ENCODE data around the gene TMEM9.

Gene TMEM9

GRCh38 chr1:201154389-201155165 lies at the start of gene TMEM9:
Gene TMEM9 (minus strand): TSS chr1:201154474. CDS start chr1:201153923, 551 bp downstream.
- DNase-seq, result peak; percentile 97 to 100 (median 99)
- intact Hi-C loops (cut with DNase I), result loop anchor here (2.0 kb wide), 1 partner anchor 16 kb away; no protein-coding TSS in a partner anchor

GRCh38 chr1:201198598-201198997 lies 44.3 kb upstream of the TMEM9 start:
- intact Hi-C loops (cut with DNase I), result no loop called here
- DNase-seq, result no peak

- intact Hi-C loops (cut with DNase I), result no loop called here
- DNase-seq, result no peak
Observed at GRCh38 chr1:201194046-201194445, 39.8 kb upstream of the TMEM9 start.

DNA sequence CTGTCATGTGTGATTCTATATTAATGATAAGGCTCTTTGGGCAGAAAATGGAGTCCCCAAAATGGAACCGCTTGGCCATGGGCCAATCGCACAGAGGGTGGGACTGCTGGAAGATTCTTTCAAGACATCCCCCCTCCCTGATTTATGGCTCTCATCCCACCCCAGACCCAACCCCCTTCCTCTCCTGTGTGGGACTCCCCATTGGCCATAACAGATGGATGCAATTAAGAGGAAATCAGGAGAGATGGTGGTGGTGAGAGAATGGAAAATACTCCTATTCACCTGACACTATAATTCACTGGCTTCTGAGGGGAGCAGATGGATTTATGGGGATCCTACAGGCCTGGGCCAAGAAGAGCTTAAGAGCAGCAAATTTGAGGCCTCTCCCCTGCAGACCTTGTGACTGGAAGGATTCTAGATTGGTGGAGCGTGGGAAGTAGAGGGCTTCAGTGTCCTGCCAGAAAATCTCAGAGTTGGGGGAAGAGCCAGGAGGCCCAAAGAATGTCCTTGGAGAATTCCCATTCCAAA lies 38.1 kb upstream of the TMEM9 start:
- peak in 1 of 42 donors; percentile 17 for DNase-seq
- intact Hi-C loops (cut with DNase I), result no loop called here

GRCh38 chr1:201191653-201192260 lies 37.5 kb upstream of the TMEM9 start:
- intact Hi-C loops (cut with DNase I), result no loop called here
- peak in 7 of 42 donors; percentile 11 to 54 (median 28) for DNase-seq

- intact Hi-C loops (cut with DNase I), result no loop called here
- DNase-seq, result no peak
Observed at GRCh38 chr1:201190624-201191051, 36.4 kb upstream of the TMEM9 start, which contains the start of gene IGFN1. Gene IGFN1 (plus strand): TSS chr1:201190824. CDS start chr1:201193294, 2,470 bp downstream.

DNA sequence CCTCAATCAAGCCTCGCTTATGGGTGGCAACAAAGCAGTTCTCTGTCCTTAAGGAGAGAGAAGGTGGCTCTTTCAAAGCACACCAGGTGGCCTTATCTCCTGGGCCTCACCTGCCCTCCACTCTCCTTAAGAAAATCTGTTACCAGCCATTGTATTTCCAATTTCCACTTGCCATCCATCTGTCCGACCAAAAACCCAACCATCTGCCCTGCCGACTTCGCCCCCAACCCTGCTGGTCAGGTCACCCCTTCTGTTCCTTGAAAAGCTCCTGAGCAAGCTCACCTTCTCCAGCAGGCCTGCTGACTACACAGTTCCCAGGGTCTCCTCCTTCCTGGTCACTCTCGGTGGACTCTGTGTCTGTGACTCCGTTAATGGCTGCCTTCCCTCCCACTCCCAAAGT lies 35.7 kb upstream of the TMEM9 start:
- no peak for DNase-seq
- intact Hi-C loops (cut with DNase I), result no loop called here

DNA sequence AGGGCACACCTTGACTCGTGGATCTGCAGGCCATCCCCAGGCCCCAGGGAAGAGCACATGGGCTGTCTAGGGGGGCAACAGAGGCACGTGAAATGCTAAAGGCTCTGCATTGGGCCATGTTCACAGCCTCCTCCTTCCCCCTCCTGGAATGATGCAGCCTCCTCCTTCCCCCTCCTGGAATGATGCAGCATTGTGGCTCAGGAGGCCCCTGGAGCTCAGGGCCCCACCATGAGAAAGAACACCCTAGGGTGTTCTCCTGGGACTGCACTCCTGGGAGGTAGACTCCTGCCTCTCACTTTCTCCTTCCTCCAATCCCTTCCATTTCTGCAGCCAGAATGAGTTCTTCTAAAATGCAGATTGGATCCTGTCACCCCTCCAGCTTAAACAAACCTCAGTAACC lies 34.8 kb upstream of the TMEM9 start:
- DNase-seq, result no peak
- intact Hi-C loops (cut with DNase I), result no loop called here

DNA sequence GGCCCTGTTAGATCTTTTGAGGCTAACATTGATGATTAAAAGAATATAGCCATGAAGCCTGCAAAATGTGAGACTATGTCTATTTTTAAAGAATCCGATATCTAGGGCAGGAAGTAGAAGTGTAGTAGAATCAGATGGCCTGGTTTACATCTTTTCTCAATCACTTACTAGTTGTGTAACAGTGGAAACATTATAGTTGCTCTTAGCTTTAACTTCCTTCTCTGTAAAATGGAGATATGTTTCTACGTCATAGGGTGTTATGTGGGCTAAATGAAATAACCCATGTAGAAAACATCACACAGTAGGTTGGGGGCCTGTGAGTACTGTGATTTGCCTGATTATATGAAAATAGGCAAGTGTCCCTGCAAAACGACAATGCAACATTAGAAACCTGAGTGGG lies 31.9 kb upstream of the TMEM9 start:
- DNase-seq, result no peak
- intact Hi-C loops (cut with DNase I), result no loop called here

DNA sequence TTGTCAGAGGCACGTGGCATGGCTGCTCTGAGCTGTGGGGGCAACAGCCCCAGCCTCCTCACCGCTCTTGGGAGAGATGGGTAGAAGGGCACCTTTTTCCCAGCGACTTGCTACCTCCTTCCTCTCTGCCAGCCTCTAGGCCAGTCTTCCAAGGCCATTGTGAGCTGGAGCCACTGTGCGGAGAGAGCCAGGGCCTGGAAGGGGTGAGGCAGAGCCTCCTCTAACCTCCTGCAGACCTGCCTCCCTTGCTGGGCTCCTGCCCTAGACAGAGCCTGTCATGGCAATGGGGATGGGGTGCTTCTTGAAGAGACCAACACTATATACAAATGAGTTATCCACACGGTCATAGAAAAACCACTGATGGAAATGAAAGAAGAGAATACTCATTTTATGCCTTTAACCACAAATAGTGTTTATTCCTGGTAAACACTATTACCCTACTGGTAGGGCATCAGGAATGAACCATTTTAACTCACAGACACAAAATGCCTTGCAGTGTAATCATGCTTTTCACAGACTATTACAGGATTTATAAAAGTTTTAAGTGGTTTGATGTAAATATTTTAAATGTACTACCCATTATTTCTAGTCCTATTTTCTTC lies 31.4 kb upstream of the TMEM9 start:
- intact Hi-C loops (cut with DNase I), result no loop called here
- no peak for DNase-seq

GRCh38 chr1:201185123-201185453 lies 30.8 kb upstream of the TMEM9 start:
- no peak for DNase-seq
- intact Hi-C loops (cut with DNase I), result no loop called here

GRCh38 chr1:201184307-201185122 lies 30.2 kb upstream of the TMEM9 start:
- peak in 25 of 42 donors; percentile 4 to 71 (median 35) for DNase-seq
- intact Hi-C loops (cut with DNase I), result no loop called here

DNA sequence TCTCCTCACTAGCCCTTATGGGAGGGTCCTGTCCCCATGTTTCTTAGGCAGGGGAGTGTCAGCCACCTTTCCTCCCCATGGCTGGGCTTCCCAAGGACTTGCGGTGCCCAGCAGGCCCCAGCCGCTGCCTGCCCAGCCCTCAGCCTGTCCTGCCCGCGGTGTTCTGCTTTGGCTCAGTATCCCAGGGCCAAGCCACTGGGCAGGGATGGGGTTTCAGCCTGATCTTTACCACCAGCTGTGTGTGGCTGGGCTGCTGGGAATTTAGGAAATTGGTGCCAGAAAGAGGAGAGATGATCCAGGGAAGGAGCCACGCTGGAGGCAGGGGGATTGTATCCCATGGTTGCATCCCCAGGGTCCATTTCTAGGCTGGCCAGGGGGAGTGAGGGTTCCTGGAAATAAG lies 29.5 kb upstream of the TMEM9 start:
- intact Hi-C loops (cut with DNase I), result no loop called here
- no peak for DNase-seq

DNA sequence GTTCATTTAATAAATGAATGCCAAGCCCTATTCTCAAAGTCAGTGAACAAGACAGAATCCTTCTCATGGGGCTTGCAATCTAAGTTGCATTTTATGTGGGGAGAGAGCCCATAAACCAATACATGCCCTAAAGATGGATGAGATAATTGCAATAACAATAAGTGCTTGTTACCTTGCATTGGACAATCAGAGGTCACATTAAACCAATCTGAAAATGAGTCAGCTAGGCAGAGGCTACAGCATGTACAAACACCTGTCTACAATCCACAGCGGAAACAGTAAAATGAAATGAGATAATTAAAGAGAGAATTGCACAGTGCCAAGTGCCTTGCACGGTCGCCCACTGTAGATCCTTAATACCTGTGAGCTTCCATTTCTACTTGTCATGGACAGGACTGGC lies 28.9 kb upstream of the TMEM9 start:
- intact Hi-C loops (cut with DNase I), result no loop called here
- no peak for DNase-seq

GRCh38 chr1:201181726-201182125 lies 27.5 kb upstream of the TMEM9 start:
- intact Hi-C loops (cut with DNase I), result no loop called here
- DNase-seq, result no peak

- intact Hi-C loops (cut with DNase I), result no loop called here
- DNase-seq, result no peak
Observed at GRCh38 chr1:201181323-201181722, 27.0 kb upstream of the TMEM9 start.

- no peak for DNase-seq
- intact Hi-C loops (cut with DNase I), result no loop called here
Observed at GRCh38 chr1:201180901-201181300, 26.6 kb upstream of the TMEM9 start.

DNA sequence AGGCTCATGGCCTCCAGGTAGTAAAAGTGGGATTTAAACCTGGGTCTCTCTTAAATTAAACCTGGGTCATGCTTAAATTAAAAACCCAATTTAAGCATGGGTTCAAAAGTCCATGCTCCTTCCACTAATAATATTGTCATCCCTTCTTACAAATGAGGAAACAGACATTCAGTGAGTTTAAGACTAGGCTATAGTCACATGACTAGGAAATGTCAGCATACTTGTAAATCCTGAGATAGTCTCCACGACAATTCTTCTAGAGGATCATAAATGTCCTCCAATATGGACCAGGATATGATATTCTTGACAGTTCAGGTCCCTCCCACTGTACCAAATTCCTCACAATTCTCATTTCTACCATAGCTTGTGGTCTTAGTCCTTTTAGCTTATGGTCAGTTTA lies 25.9 kb upstream of the TMEM9 start:
- intact Hi-C loops (cut with DNase I), result no loop called here
- no peak for DNase-seq

DNA sequence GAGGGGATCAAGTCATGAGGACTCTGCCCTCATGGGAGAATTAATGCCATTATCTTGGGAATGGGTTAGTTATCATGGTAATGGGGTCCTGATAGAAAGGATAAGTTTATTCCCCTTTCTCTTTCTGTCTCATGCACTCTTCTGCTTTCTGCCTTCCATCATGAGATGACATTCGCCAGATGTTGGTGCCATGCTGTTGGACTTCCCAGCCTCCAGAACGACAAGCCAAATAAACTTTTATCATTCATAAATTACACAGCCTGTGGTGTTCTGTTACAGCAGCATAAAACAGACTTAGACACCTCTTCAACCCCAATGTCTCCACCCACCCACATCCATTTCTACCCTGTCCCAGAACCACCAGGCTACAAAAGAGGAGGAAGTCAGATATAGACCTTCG lies 24.4 kb upstream of the TMEM9 start:
- DNase-seq, result no peak
- intact Hi-C loops (cut with DNase I), result no loop called here
